Kidney capillary endothelial cell (primary cell): ENCODE data around the gene ADGRB3.
"Not testable (repeated sequence)": the region's sequence is repeated elsewhere in the genome, so short reads cannot be mapped to it uniquely, and the experiment has no call there.

Experiments used
- DNase-seq: peaks from one replicate; pipeline ENCODE4 v3.0.0-alpha.2; 2018; ENCODE audit warnings: low spot score

Gene ADGRB3

GRCh38 chr6:69343851-69344250 is 708.8 kb downstream of the ADGRB3 start:
- DNase-seq: no peak

- DNase-seq: no peak
Measured at GRCh38 chr6:69349771-69350170, 714.7 kb downstream of the ADGRB3 start.

DNA sequence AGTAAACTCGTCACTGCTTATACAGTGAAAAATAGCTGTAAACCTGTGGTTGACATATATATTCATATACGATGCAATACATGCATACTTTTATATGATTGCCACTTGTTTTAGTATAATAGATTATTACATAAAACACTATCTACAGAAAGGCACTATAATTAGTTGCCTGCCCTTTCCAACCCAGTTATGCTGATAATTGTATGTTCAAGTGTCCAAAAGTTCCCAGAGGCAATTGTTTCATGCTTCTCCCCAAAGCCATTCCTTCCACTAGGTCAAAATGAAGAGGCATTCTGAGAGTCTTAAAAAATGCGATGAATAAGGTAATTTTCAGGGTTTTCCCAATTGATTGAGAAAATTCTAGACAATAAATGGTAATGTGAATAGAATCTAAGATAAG is 727.1 kb downstream of the ADGRB3 start:
- DNase-seq: no peak

DNA sequence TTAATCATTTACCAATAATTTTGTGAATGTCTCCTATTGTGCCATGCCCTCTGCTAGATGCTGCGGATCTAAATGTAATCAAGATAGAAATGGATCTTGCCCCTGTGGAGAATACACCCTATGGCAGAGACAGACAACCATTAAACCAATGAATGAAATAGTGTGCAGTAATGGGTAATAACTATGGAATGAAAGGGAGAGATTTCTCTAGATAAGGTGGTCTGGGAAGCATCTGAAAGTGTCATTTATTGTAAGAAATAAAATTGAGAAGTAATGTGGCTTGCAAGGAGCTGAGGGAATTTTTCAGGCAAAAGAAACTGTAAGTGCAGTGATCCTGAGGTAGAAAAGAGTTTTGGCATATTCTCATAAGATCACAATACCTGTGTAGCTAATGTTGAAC is 731.7 kb downstream of the ADGRB3 start:
- DNase-seq: no peak

- DNase-seq: no peak
Measured at GRCh38 chr6:69368613-69369012, 733.5 kb downstream of the ADGRB3 start.

DNA sequence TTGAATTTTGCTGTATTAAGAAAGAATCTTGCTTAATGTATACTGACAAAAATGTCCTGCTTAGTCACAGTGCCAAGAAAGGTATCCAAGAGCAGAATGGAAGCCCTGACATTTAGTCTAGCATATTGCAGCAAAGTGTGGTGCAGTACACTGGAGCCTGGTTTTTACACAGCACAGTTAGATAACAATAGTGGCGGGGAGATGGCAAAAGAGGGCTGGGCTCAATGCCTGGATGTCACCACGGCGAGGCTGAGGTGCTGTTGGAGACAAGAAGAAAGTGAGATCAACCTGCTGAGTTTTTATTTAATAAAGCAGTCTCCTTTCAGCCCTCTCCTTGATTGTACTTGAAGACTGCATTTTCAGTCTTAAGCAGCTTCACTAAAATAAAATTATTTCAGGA is 735.7 kb downstream of the ADGRB3 start:
- DNase-seq: no peak

- DNase-seq: no peak
Measured at GRCh38 chr6:69378326-69378725, 743.2 kb downstream of the ADGRB3 start.

DNA sequence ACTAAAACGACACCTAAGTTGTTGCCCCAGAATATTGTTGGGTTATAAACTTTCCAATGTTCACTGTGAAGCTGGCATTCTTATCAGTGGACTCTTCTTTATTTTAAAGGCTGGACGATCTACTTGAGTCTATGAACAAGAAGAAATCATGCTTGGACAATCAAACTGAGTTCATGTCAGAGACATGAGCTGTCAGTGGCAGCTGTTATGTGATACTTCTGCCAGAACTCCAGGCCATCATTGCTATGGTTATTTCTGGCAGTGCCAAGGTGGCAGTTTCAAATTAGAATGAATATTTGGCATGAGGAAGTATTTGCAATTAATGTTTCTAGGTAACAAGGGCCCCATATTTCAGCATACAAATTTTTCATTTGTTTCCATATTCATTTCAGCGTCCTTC is 744.4 kb downstream of the ADGRB3 start:
- DNase-seq: no peak

DNA sequence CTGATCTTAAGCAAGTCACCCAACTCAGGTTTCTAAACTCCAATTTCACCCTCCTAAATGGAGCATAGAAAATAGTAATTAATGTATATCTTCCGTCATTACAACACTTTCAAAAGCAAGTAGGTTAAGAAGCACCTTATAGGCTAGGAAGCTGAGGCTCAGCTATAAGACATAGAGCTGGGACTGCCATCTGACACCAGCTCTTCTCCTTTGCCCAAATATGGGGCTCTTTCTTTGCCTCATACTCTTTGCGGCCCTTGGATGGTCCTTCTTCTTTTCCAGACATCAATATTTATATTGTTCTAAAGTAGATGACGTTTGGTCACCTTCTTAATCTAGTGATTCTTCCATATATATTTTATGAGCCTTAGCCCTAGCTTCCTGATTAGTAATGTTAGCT is 748.5 kb downstream of the ADGRB3 start:
- DNase-seq: no peak

DNA sequence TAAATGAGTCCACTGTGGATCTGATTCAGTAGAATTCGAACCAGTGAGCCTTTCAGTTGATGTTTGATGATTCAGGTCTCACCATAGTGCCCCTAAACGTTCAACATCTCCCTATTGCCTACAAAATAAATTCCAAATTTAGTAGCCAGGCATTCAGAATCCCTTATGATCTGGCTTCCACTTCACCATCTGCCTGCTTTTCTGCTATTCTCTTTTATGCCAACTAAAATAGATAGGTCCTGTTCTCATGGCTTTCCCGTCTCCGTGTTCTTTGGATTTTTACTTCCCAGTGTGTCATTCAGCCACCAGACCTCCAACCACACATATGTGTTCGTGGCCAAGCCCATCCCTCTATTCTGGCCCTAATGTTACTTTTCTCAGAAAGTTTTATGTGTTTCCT is 751.3 kb downstream of the ADGRB3 start:
- DNase-seq: no peak

DNA sequence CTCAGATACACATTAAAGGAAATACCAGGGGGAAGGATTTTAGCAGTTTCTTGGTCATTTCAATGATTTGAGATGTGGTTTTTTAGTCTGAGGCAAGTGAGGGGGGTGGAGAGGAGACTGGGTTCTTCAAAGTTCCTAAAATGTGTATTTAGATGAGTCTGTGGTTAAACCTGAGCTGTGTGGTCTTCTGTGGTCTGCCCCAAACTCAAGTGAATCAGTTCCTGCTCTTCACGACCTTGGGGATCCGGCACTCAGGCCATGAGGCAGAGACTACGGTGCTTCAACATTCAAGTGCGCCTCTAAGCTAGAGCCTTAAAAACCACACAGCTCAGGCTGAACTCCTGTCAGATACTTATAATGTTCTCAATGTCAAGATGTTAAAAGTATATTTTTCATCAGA is 755.0 kb downstream of the ADGRB3 start:
- no peak for DNase-seq

DNA sequence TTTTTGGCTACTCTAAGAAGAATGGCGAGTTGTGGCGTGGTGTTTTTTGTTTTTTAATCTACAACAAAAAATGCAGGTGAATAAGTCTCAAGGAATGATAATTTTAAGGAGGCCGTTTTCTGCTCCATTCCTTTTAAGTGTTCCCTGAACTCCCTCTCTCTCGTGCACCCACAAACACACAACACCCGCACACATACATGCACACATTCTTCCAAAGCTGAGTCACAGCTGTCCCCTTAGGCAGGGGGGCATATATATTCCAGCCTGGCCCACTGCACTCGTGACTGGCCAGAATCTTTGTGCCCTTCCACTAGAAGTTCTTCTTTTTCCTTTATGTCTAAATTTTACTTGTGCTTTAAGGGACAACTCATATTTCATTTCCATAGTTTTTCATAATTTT is 756.0 kb downstream of the ADGRB3 start:
- no peak for DNase-seq

DNA sequence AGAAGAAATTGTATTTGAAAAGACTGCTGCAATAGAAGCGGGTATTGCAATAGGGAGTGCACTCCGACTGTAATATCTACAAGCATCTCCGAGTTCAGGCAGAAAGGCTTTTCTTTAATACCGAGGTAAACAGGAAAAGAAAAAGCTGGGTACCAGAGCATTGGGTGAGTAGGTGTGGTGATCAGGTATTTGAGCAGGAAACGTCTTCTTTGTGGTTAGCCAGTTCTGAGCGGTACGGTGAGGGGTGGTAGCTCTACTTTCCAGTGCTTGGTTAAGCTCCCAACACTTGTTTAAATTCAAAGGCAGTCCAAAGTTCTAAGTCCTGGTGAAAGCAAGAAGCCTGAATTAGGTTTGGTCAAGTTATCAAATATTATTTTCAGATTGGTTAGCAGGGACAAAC is 757.7 kb downstream of the ADGRB3 start:
- no peak for DNase-seq

- DNase-seq: no peak
Measured at GRCh38 chr6:69398311-69398710, 763.2 kb downstream of the ADGRB3 start.

DNA sequence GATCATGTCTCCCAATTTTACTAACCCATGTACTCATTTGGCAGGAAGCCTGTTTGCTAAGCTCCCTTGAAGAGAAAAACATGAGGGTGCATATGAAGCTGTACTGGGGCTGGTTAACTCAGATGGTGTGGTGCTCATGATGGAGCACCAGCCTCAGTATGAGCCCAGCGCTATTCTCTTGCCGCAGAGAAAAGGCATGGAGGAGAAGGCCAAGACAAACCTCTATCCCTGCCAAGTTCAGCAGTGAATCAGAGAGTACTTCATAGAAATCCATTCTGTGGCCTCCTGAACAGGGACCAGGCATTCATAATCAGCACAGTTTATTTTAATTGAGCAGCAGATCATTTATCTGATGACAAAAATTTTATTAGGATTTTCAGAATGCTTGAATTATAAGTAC is 763.6 kb downstream of the ADGRB3 start:
- DNase-seq: no peak

- DNase-seq: no peak
Measured at GRCh38 chr6:69408886-69409285, 773.8 kb downstream of the ADGRB3 start.

DNA sequence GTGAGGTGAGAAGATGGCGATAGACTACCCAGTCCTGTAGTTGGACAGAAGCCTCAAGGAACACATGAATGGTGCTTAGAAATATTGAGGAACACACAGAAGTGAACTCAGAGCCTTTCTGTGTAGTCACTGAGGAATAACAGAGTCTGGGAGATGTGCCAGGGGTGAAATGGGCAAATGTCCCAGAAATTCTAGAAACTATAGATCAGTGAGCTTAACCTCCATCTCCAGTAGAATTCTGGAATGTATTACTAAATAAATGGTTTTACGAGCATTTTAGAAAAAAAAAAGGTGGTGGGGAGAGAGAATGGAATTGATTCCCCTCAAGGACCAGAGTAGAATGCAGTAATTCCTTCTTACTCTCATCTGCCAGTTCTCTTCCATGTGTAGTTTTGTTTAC is 781.7 kb downstream of the ADGRB3 start:
- no peak for DNase-seq

DNA sequence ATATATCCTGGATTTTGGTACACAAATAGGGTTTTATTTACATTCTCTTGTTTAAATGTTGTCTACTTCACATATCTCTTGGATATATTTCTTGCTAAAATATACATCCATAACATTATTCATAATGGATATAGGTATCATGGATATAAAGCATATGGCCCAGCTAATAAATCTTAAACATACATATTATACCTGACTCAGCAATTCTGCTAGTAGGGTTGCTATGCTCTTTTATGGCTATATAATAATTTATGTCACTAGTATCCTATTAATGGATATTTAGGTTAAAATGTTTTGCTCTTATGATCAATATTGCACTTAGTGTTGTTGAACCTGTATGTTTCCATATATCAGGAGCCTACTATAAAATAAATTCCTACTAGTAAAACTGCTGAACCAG is 786.2 kb downstream of the ADGRB3 start:
- no peak for DNase-seq

- no peak for DNase-seq
Measured at GRCh38 chr6:69422020-69422419, 786.9 kb downstream of the ADGRB3 start.

DNA sequence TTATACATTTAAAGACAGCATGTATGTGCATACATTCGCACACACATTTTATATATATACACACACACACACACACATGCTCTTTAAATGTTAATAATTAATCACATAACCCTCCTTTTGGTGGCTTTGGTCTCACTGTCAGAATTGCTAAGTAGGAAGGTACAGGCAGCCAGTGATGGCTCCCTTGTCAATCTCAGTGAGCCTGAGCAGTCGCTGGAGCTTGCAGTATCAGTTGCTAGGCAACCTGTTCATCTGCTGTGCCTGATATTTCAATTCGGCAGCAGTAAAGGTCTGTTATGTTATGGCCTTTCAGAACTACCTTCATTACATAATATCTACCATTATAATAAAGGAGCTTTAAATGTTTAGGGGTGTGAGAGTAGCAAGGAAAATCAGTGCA is 787.4 kb downstream of the ADGRB3 start:
- no peak for DNase-seq

DNA sequence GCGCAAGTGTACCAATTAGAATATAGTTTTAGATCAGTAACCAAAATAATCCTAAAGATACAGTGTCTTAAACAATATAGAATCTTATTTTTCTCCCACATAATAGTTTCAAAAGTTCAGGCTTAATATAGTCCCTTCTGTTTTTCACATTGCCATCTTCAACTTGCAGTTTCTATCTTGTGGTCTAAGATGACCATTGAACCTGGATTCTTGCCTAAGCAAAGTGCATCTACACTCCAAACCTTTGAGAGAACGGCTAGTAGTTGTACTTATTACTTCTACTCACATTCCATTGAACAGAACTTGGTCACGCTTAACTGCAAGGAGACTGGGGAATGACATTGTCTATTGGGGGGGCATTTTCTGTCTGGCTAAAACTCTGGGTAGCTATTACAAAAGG is 788.7 kb downstream of the ADGRB3 start:
- DNase-seq: no peak

- DNase-seq: no peak
Measured at GRCh38 chr6:69424581-69424980, 789.5 kb downstream of the ADGRB3 start.

DNA sequence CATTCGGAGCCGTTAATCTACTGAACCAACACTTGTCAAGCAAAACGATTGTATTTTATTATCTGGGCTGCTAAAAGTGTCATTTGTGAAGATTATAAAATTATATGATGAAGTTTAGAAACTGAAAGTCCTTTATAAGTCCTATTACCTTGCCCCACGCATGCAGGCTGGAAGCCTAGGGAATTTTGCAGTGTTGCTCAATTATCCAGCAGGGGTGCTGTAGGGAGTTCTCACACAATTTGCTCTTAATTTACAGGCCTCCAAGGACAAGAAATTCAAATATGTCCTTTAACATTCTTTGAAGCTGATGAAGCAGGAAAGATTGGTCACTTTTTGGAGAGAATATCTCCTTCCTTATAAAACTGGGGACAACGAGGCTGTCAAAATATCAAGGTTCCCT is 792.8 kb downstream of the ADGRB3 start:
- DNase-seq: no peak

GRCh38 chr6:69432168-69432567 is 797.1 kb downstream of the ADGRB3 start:
- DNase-seq: not testable (repeated sequence)

GRCh38 chr6:69433116-69433515 is 798.0 kb downstream of the ADGRB3 start:
- DNase-seq: not testable (repeated sequence)
